HS-5 (cell line): ENCODE measurements around the gene ADAP1.

Source experiments
- DNase-seq: peaks from one replicate; pipeline ENCODE4 v3.0.0-alpha.2; 2012; ENCODE audit warnings: low read depth

Gene ADAP1

GRCh38 chr7:988963-989529 lies 34.6 kb upstream of the ADAP1 start:
- no peak for DNase-seq

GRCh38 chr7:988426-988911 lies 34.0 kb upstream of the ADAP1 start:
- no peak for DNase-seq

- no peak for DNase-seq
Observed at GRCh38 chr7:987909-988308, 33.4 kb upstream of the ADAP1 start.

GRCh38 chr7:986766-987751 lies 32.6 kb upstream of the ADAP1 start:
- no peak for DNase-seq

- no peak for DNase-seq
Observed at GRCh38 chr7:985915-986741, 31.6 kb upstream of the ADAP1 start.

- DNase-seq = no peak
Observed at GRCh38 chr7:985127-985416, 30.6 kb upstream of the ADAP1 start.

GRCh38 chr7:984361-985126 lies 30.1 kb upstream of the ADAP1 start:
- no peak for DNase-seq

- DNase-seq = no peak
Observed at GRCh38 chr7:983616-984071, 29.2 kb upstream of the ADAP1 start.

- DNase-seq = no peak
Observed at GRCh38 chr7:983004-983615, 28.6 kb upstream of the ADAP1 start, which contains the start of gene CYP2W1. TSS of gene CYP2W1 (plus strand) at chr7:983181. CDS start at chr7:983212, 31 bp downstream.

GRCh38 chr7:982511-983003 lies 28.1 kb upstream of the ADAP1 start:
- DNase-seq = no peak

GRCh38 chr7:981793-982510 lies 27.5 kb upstream of the ADAP1 start:
- DNase-seq = no peak

GRCh38 chr7:979886-980571 lies 25.5 kb upstream of the ADAP1 start:
- DNase-seq = no peak

GRCh38 chr7:979151-979550 lies 24.7 kb upstream of the ADAP1 start:
- no peak for DNase-seq

- DNase-seq = no peak
Observed at GRCh38 chr7:978416-979091, 24.1 kb upstream of the ADAP1 start.

- no peak for DNase-seq
Observed at GRCh38 chr7:978049-978346, 23.5 kb upstream of the ADAP1 start.

- DNase-seq = no peak
Observed at GRCh38 chr7:977326-978048, 23.0 kb upstream of the ADAP1 start.

- DNase-seq = no peak
Observed at GRCh38 chr7:976901-977325, 22.4 kb upstream of the ADAP1 start.

GRCh38 chr7:975702-976473 lies 21.4 kb upstream of the ADAP1 start:
- DNase-seq = no peak
